ENCODE measurements around the gene TLR10.

DNA sequence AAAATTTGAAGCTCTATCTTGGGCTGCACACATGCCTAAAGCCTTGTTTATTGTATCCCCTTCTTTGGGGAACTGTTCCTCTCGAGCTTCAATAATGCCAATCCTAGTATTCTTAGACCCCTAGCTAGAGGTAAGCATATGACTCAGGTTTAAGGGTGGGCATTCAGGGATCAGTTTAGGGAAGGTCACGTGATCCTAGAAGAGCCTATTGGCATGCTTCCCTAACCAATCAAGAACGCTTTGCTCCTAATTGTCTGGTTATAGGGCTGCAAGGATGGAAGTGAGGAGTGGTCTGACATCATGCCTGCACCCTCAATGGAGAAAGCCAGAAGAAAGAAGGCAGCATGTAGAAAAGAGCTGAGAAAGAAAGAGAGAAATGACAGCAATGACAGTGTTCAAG is 46.9 kb downstream of the TLR10 start:
- no peak for TF ChIP-seq CREB1 (IDR thresholded peaks at IDR 0.05; ENCODE audit: low read depth)
- TF ChIP-seq, protein P1, sequence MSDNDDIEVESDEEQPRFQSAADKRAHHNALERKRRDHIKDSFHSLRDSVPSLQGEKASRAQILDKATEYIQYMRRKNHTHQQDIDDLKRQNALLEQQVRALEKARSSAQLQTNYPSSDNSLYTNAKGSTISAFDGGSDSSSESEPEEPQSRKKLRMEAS (IDR thresholded peaks at IDR 0.05), result no peak

All from Ishikawa (cell line).